Stimulated activated CD8-positive, alpha-beta memory T cell treated with anti-CD3 and anti-CD28 coated beads, Interleukin-4, amount 100 ng/mL, for 1 hour (primary cell): ENCODE results near the gene EPB41L5.
"Not testable (repeated sequence)": the region's sequence is repeated elsewhere in the genome, so short reads cannot be mapped to it uniquely, and the experiment has no call there.

Experiments used
- DNase-seq, 2 donors: peaks; one replicate each; pipeline ENCODE4 v3.0.0-alpha.2; 2020; ENCODE audit warnings: low read depth in 2 of 2, low spot score in 1 of 2

EPB41L5 gene

DNA sequence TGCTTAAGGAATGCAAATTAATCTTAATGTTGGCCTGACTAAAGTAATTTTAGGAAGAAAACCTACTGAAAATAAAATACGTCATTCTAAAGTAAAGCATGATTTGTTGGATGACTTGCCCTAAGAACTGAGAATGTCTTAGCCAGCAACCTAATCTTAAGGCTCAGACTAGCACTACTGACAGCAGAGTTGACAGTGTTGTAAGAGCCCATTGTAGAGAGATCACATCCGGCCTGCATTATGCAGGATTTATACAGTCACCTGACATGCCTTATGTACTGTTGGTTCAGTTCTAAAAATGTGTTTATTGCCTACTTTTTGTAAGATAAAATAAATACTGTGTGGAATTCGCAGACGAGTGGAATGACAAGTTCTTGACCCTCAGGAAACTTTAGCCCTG, 128.0 kb downstream of the EPB41L5 start:
- no peak for DNase-seq

DNA sequence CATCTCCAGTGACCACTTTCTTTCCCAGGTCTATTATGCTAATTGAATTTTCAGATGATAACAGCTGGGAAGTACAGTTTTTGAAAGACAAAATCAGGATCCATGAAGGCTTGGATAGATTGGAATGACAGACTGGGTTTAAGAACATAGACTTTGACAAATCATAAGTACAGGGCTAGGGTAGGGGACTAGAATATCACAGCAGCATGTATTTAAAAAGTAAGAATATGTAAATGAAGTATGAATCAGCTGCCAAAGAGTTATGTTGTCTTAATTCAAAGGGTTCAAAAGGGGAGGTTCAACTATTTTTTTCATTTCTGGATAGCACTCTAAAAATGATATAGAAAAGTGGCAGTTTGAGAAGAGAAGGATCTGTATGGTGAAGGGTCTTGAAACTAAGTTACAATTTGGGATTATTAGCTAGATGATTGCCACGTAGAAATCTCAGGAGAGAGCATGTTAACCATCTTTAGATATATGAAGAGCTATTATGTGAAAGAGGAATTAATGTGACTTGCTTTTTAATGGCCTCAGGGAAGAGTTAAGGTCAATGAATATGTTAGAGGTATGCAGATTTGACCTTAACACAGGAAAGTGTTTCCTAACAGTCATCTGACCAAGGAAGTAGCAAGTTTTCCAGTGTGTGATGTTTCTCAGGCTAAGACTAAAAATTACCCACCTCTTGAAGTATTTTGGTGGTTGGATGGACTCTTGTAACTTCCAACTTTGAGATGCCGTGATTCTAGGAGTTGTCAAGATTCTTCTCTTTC, 128.6 kb downstream of the EPB41L5 start:
- no peak for DNase-seq

DNA sequence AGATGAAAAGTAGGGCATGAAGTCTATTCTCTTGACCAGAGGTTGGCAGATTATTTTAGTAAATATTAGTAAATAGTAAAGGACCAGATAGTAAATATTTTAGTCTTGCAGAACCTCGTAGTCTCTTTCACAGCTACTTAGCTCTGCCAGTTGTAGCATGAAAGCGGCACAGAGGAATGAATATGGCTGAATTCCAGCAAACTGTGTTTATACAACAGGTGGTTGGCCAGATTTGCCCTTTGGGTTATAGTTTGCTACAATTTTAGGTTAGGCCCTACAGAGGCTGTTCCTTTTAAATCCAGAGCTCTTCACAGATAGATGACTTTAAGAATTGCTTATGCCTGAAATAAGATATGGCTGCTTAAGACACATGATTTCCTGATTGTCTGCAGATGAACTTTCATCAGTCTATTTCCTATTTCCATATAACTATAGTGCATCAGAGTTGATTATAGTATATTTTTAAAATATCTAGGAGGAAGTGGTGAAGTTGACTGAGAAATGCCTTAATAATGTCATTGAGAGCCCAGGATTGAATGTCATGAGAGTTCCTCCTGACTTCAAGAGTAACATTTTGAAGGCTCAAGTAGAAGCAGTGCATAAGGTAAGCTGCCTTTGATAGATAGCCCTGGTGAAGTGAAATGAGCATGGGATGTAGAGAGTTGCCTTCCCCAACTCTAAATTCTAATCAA, 129.8 kb downstream of the EPB41L5 start:
- DNase-seq: no peak

DNA sequence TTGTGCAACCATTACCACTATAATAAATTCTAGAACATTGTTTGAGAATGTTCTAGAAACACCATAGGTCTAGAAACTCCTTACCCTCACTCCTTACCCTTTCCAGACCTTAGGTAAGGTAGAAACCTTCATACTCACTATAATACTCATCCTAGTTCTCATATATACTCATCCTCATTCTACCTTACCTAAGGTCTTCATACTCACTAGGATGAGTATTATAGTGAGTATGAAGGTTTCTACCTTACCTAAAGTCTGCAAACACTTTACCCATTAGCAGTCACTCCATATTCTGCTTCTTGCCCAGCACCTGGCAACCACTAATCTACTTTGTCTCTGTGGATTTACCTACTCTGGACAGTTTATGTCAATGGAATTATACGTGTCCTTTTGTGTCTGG, 135.4 kb downstream of the EPB41L5 start:
- DNase-seq: no peak

DNA sequence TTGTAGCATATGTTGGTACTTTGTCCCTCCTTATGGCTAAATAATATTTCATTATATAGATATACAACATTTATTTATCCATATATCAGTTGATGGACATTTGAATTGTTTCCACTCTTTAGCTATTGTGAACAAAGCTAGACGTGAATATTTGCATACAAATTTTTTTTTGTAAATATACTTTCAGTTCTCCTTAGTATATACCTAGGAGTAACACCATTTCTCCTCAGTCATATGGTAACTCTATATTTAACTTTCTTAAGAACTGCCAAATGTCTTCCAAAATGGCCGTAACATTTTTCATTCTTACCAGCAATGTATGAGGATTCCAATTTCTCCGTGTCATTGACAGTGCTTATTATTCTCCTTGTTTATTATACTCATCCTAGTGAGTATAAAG, 135.8 kb downstream of the EPB41L5 start:
- DNase-seq: no peak

DNA sequence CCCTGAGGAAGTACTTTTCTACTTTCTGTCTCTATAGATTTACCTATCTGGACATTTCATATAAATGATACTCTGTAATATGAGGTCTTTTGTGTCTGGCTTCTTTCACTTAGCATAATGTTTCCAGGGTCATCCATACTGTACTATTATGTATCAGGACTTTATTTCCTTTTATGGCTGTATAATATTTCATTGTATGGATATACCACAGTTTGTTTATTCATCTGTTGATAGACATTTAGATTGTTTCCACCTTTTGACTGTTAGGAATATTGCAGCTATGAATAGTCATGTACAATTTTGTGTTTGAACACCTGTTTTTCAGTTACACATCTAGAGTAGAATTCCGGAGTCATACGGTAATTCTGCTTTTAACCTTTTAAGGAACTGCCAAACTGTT, 136.5 kb downstream of the EPB41L5 start:
- DNase-seq: no peak

DNA sequence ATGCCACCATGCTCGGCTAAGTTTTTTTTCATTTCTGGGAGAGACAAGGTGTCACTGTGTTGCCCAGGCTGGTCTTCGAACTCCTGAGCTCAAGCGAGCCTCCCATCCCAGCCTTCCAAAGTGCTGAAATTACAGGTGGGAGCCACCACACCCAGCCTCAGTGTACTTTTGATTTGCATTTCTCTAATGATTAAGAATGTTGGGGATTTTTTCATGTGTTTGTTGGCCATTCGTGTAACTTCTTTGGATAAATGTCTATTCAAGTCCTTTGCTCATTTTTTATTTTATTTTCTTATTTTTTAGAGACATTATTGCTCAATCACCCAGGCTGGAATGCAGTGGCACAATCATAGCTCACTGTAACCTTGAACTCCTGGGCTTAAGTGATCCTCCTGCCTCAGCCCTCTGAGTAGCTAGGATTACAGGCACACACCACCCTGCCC, 137.2 kb downstream of the EPB41L5 start:
- DNase-seq: no peak

DNA sequence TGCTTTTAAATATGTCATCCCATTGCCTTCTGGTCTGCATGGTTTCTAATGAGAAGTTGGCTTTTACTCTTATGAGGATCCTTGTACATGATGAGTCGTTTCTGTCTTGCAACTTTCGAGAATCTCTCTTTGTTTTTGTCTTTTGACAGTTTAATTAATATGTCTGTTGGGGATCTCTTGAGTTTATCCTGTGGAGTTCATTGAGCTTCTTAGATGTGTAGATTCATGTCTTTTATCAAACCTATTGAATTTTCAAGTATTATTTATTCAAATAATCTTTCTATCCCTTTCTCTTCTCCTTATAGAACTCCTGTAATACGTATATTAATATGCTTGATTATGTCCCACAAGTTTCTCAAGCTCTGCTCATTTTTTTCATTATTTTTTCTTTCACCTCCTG, 142.4 kb downstream of the EPB41L5 start:
- no peak for DNase-seq

DNA sequence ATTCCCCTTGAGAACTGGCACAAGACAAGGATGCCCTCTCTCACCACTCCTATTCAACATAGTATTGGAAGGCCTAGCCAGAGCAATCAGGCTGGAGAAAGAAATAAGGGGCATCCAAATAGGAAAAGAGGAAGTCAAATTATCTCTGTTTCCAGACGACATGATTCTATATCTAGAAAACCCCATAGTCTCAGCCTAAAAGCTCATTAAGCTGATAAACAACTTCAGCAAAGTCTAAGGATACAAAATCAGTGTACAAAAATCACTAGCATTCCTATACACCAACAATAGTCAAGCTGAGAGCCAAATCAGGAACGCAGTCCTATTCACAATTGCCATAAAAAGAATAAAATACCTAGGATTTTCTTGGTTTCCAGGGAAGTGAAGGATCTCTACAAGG, 145.8 kb downstream of the EPB41L5 start:
- not testable (repeated sequence) for DNase-seq

DNA sequence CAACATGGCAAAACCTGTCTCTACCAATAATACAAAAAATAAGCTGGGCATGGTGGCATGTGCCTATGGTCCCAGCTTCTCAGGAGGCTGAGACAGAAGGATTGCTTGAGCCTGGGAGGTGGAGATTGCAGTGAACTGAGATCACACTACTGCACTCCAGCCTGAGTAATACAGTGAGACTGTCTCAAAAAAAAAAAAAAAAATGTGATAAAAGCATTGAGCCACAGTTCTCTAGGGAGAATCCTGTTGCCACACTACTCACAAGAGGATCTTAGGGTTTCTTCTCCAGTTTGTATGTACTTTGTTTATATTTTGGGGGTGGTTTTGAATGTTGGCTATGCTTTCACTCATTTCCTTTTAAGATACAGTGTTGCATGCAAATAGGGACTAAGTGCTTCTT, 148.3 kb downstream of the EPB41L5 start:
- DNase-seq: no peak

DNA sequence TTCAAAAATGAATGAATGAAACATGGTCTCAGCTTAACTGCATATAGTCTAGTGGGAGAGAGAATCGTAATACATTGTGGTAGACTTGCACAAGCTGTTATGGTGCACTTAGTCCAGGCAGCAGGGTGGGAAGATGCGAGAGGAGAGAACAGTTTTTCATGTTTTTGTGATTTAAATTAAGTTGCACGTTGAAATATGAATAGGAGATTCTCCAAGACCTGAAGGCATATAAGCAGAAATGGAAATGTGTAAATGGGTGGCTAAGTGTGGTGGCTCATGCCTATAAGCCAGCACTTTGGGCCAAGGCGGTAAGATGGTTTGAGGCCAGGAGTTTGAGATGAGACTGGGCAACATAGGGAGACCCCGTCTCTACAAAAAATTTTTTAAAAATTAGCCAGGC, 149.8 kb downstream of the EPB41L5 start:
- no peak for DNase-seq

DNA sequence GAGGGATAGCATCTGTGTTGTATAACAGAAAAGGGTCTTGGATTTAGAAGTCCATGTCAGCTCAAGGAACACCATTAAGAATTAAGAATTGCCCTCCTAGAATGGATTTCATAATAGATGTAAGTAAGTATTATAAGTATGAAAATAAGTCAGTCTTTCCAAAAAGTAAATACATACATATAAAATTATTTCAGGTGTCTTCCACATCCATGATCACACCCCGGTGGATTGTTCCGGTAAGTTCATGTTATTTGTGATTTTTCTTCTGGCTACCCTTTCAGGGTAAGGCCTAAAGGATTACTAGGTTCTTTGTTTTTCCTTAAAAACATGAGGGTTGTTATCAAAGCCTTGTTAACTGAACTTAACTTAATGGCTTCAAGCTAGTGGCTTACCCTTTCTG, 154.4 kb downstream of the EPB41L5 start:
- DNase-seq: no peak

DNA sequence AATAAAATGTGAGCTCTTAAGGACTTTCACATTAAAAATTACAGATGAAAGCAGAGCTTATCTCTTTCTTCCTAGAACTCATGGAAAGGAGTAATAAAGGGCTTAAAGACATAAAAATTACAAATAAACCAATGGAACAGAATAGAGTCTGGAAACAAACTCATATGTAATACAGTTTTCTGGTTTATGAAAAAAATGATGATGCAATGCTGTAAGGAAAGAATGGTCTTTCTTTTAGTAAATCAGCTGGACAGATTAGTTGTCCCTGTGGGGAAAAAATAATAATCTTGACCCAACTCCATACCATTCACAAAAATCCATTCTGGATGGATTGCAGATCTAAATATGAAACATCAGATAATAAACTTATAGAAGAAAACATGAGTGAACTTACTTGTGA, 156.1 kb downstream of the EPB41L5 start:
- DNase-seq: no peak

DNA sequence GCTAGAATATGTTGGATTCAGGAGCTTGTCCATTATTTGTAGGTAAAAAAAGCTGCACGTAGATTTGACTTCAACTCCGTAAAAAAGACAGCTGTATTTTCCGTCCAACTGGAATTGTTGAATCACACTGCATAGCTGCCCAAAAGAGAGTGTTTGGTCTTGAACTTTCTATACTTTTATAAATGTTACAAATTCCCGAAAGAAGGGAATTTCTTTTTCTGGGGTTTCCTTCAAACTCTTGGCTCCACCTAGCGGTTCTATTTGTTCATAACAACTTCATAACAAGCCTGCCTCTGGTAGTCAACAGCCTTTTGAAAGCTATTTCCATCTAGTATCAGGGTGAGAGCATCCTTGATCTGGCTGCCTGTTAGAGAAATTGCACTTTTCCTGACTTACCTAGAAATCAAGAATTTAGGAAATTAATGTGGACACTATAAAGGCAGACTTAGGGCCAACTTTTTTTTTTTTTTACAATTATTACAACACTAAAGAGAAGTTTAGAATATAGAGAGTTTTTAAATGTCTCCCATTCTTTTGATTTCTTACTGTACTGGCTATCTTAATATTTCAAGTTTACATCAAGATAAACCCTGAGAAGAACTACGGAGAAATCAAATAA, 162.2 kb downstream of the EPB41L5 start:
- no peak for DNase-seq

DNA sequence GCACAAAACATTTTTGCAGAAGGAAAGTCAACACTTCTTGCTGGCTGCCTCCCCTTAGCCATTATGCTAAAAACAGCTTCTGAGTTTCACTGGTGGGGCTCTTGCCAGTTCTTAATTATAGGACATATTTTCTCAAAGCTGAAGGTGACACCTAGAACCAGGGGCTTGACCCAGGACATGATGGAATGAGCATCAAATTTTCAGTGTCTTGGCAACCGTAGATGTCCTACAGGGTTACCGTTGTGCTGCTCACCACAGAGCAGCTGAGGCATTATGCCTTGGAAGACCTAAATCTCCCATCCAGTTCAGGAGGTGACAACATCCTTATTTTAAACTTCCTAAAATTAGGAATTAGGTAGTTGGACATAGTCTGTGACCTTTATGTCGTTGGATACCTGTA, 163.6 kb downstream of the EPB41L5 start:
- DNase-seq: no peak

DNA sequence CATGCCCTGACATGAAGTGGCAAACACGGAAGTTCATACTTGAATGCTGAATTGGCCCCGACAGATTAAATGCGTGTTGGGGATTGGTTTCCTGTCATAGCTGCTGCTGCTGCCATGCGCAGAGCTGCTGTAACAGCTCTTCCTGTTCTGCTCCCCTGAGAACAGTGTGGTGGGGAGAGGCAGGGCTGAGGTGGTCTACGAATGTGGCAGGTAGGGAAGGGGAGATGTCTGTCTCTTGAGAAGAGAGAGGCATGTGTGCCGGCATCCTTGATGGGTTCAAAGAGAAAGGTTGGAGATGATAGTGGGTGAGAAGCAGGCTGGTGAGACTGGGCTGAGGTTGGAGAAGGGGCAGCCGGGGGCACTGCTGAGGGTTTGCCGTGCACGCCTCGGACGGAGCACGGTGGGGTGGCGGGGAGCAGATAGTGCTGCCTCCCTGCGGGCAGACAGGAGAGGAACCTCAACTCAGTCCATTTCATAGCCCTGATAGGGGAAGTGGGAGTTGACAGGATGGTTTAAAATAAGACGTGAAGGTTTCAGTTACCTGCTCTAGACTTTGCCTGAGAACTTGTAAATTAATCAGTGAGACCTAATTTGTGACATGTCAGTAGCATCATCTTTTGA, 164.2 kb downstream of the EPB41L5 start:
- peak; percentile 44 to 57 for DNase-seq

DNA sequence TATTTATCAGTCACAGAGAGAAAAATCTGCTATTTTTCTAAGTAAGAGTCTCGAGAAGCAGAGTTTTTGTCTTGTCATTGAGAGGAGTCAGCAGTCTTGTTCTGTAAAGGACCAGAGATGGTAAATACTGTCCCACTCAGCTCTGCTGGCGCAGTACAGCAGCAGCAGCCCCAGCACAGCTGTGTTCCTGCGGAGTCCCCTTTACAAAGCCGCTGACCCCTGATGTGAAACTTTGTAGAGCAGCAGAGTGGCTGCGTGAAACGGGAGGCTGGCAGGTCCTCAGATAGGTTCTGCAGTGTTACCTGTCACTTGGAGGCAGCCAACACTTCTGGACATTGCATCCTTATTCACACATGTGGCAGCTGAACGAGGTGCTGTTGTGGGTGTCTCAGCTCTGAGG, 165.1 kb downstream of the EPB41L5 start:
- no peak for DNase-seq

DNA sequence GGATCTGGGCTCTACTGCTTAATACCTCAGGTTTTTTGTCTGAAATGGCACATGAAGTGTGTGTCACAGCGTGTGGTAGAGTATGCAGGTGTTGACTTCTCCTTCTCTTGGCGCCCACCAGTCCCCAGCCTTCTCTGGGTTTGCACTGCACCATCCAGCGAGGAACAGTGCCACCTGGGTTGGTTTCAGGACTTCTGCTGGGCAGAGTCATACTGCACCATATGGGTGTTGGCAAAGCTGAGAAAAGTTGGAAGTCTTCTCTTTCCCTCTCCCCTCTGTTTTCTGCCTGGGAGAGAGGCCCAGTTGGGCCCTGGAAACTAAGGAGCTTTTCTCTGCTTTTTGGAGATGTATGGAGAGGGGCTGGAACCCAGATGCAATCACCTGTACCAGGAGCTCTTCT, 166.5 kb downstream of the EPB41L5 start:
- no peak for DNase-seq

DNA sequence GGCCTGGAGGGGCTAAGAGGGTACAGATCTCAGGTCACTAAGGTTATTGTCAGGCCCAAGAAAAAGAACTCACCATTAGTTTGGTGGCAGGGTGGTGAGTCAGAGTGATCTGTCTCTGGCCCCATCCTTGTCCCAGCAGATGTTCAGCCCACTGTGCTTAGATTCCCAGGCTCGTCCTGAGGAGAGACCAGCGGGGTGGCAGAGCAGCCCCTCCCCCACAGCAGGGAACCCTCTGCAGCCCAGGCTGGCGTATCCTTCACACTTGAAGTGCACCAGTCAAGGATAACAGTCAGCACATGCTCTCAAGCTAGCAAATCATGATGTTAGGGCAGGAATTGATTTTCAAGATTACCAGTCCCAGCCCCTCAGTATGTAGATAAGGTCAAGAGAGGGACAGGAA, 167.2 kb downstream of the EPB41L5 start:
- no peak for DNase-seq

DNA sequence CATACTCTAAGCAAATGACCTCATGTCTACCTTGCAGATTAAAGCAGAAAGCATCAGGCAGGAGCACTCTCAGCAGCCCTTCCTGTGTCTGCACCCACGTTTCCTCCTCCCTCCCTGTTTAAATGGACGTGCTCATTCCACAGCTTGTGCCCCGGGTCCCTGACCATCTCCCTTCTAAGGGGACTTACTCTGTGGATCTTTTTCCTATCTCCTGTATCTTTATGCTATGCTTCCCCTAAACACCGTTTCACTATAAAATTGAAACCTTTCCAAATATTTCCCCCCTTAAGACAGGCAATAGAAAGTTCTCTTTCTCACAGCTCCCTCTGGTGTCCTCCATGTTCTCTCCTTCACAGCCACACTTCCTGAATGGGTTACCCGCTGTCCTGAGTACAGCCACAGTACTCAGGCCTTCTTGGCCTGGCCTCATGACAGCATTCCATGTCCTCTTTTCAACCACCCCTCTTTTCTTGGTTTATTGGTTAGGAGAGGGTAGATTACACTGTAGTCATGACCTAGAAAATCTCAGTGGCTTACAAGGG, 169.2 kb downstream of the EPB41L5 start:
- DNase-seq: no peak

DNA sequence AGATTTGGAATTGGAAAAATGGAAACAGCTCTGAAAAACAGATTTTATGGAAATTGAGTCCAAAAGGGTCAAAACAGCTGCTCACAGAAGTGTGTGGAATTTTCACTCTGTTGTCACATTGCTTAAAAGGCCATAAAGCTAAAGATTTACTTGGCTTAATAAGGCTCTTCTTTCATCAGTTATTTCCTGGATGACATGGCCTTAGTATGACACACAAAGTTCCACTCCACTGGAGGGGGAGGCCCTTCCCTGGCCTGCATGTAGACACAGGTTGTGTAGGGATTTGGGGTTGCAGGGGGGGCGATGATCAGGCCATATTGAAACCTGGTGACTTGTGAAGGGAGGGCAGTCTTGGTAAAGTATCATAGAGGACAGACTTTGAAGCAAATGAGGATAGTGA, 176.3 kb downstream of the EPB41L5 start:
- no peak for DNase-seq

DNA sequence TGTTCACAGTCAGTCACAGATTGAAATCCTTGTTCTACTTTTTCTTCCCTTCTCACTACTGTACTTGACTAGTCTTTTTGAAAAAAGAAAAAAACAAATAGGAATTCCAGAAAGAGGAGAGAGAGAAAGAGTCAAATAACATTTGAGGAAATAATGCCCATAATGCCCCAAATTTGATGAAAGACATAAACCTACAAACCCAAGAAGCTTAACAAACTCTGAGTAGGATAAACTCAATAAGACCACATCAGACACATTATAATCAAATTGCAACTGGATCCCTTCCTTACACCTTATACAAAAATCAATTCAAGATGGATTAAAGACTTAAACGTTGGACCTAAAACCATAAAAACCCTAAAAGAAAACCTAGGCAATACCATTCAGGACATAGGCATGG, 179.4 kb downstream of the EPB41L5 start:
- no peak for DNase-seq
